Measurements from ENCODE around the gene ZBTB3.

ZBTB3 gene

DNA sequence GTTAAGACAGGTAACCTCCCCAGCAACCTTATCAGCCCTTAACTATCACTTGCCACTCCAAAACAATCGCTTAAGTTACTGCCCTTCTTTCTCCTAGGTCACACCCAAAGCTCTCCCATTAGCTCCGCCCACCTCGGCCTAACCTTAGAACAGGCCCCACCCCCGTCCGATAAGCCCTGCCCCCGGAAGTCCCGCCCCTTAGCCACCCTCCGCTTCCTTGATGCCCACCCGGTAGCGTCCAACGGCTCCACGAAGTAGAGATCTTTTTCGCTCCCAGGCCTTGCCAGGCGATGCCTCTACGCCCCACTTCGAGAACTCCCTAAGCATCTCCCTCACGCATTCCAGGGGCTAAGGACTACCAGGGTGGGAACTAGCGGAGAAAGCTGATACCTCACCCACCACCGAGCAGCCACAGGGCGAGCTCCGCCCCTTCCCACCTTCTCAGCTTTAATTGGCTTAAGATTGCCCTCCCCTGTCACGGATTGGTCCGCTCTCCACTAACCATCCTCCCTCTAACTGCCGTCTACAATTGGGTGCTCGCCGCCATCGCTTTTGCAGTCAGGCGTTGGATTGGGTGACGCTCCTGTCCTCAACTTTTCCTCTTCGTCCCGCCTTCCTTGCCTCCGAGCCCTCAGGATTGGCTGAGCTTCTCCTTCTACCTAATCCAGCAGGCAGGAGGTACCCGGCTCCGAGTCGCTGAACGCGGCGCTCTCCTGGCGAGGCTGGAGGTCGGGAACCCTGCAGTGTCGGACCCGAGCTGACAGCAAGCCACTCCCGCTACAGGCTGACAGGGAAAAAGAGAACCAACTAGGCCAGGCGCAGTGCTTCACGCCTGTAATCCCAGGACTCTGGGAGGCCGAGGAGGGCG is at the start of gene ZBTB3:
TSS of gene ZBTB3 (minus strand) at position 425 of the 868 bp plus-strand sequence. CDS start 496 bp downstream, outside the sequence.
- H3K27ac ChIP-seq = peak within 1 kb of the TSS; percentile 39; the same call in 1 of the 2 replicates
- no peak for TF ChIP-seq CTCF (conservative IDR thresholded peaks at IDR 0.05; ENCODE audit: low read depth, low read length)
- H3K9ac ChIP-seq = peak within 1 kb of the TSS; percentile 38; the same call in 1 of the 2 replicates
- H4K20me1 ChIP-seq (ENCODE audit: insufficient read depth) = no peaks in the 10 kb centered on the region
- peaks cover 5% of the 10 kb centered on the region for H3K4me1 ChIP-seq (ENCODE audit: low read depth, poor library complexity, severe bottlenecking)
- peak within 1 kb of the TSS; percentile 64 for H3K4me2 ChIP-seq
- H3K79me2 ChIP-seq (ENCODE audit: insufficient read depth, low read depth) = no peaks in the 10 kb centered on the region
- no peak within 1 kb of the TSS for H3K4me3 ChIP-seq (IDR thresholded peaks at IDR 0.05; ENCODE audit: insufficient read depth, low read depth, low read length)
- no peaks in the 10 kb centered on the region for H3K36me3 ChIP-seq (ENCODE audit: insufficient read depth)
- no peaks in the 10 kb centered on the region for H3K27me3 ChIP-seq (ENCODE audit: insufficient read depth, low read depth)
- H2AFZ ChIP-seq (ENCODE audit: low read depth) = peak within 1 kb of the TSS; percentile 80

GRCh38 chr11:62801071-62801470 is 47.1 kb upstream of the ZBTB3 start:
- Histone ChIP-seq H3K36me3 (ENCODE audit: insufficient read depth) (no peaks in the 10 kb centered on the region), H3K4me3 (IDR thresholded peaks at IDR 0.05; ENCODE audit: insufficient read depth, low read depth, low read length) (no peak overlapping the region), H3K4me1 (ENCODE audit: low read depth, poor library complexity, severe bottlenecking) (peaks cover 13% of the 10 kb centered on the region), H3K4me2 (no peak overlapping the region), H3K79me2 (ENCODE audit: insufficient read depth, low read depth) (peaks cover 20% of the 10 kb centered on the region), H3K27me3 (ENCODE audit: insufficient read depth, low read depth) (no peaks in the 10 kb centered on the region), H3K27ac (no peak overlapping the region), H4K20me1 (ENCODE audit: insufficient read depth) (peaks cover 6% of the 10 kb centered on the region), H2AFZ (ENCODE audit: low read depth) (no peak overlapping the region), H3K9ac (no peak overlapping the region)
- no peak for TF ChIP-seq CTCF (conservative IDR thresholded peaks at IDR 0.05; ENCODE audit: low read depth, low read length)

DNA sequence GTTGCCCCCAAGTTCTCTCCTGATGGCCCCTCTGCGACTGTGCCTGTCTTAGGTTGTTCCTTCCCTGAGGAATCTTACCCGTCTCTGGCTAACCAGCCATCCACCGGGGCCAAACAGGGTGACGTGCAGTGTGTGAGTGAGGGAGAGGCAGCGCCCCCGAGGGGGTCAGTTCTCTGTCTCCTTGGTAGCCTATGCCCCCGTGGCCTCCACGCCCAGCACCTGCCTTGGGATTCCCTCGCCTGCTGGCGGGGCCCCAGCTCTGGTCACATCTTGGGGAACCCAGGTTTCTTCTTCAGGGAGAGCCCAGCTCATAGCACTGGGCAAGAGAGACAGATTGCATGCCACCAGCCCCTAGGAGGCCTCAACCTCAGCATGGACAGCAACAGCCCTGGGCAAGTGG is 45.5 kb upstream of the ZBTB3 start:
- no peak overlapping the region for H3K4me3 ChIP-seq (IDR thresholded peaks at IDR 0.05; ENCODE audit: insufficient read depth, low read depth, low read length)
- H3K27ac ChIP-seq = no peak overlapping the region
- no peak overlapping the region for H2AFZ ChIP-seq (ENCODE audit: low read depth)
- H3K4me1 ChIP-seq (ENCODE audit: low read depth, poor library complexity, severe bottlenecking) = peaks cover 13% of the 10 kb centered on the region
- H3K9ac ChIP-seq = no peak overlapping the region
- H3K36me3 ChIP-seq (ENCODE audit: insufficient read depth) = no peaks in the 10 kb centered on the region; the same call in 1 of the 2 replicates
- H3K4me2 ChIP-seq = no peak overlapping the region
- no peaks in the 10 kb centered on the region for H3K27me3 ChIP-seq (ENCODE audit: insufficient read depth, low read depth)
- peaks cover 6% of the 10 kb centered on the region for H4K20me1 ChIP-seq (ENCODE audit: insufficient read depth)
- peaks cover 13% of the 10 kb centered on the region for H3K79me2 ChIP-seq (ENCODE audit: insufficient read depth, low read depth)
- no peak for TF ChIP-seq CTCF (conservative IDR thresholded peaks at IDR 0.05; ENCODE audit: low read depth, low read length)

- peaks cover 3% of the 10 kb centered on the region; the same call in 1 of the 2 replicates for H3K79me2 ChIP-seq (ENCODE audit: insufficient read depth, low read depth)
- H3K9ac ChIP-seq = no peak overlapping the region
- H3K27ac ChIP-seq = no peak overlapping the region
- no peaks in the 10 kb centered on the region for H4K20me1 ChIP-seq (ENCODE audit: insufficient read depth)
- no peak overlapping the region for H3K4me2 ChIP-seq
- H3K4me1 ChIP-seq (ENCODE audit: low read depth, poor library complexity, severe bottlenecking) = peaks cover 4% of the 10 kb centered on the region
- TF ChIP-seq CTCF (conservative IDR thresholded peaks at IDR 0.05; ENCODE audit: low read depth, low read length) = no peak
- H3K36me3 ChIP-seq (ENCODE audit: insufficient read depth) = no peaks in the 10 kb centered on the region; the same call in 1 of the 2 replicates
- no peak overlapping the region for H2AFZ ChIP-seq (ENCODE audit: low read depth)
- H3K4me3 ChIP-seq (IDR thresholded peaks at IDR 0.05; ENCODE audit: insufficient read depth, low read depth, low read length) = no peak overlapping the region
- no peaks in the 10 kb centered on the region for H3K27me3 ChIP-seq (ENCODE audit: insufficient read depth, low read depth)
These were observed 42.3 kb upstream of the ZBTB3 start for GRCh38 chr11:62796281-62796680.

Data from KMS-11 (cell line).